GM21737 (cell line): ENCODE data around the gene ID2.
A peak's percentile ranks its signal among the peaks of the same experiment; 100 is the strongest.

ENCODE experiments used
- ATAC-seq: cut with Tn5 transposase; IDR thresholded peaks from one replicate; pipeline ENCODE4 v1.9.1; 2021; ENCODE audit warnings: mild to moderate bottlenecking, moderate library complexity; ENCODE audit not compliant: unreplicated experiment

The ID2 gene

GRCh38 chr2:8667896-8668512 is 13.9 kb upstream of the ID2 start:
- no peak for ATAC-seq

- no peak for ATAC-seq
These were observed 12.6 kb upstream of the ID2 start for GRCh38 chr2:8669157-8669817.

GRCh38 chr2:8670580-8670979 is 11.3 kb upstream of the ID2 start:
- no peak for ATAC-seq

GRCh38 chr2:8671176-8671575 is 10.7 kb upstream of the ID2 start:
- ATAC-seq: no peak

- ATAC-seq: no peak
These were observed 10.1 kb upstream of the ID2 start for GRCh38 chr2:8671802-8672201.

GRCh38 chr2:8672940-8673339 is 8.9 kb upstream of the ID2 start:
- no peak for ATAC-seq

GRCh38 chr2:8673381-8673780 is 8.5 kb upstream of the ID2 start:
- ATAC-seq: no peak

GRCh38 chr2:8674420-8675009 is 7.3 kb upstream of the ID2 start:
- no peak for ATAC-seq

GRCh38 chr2:8675543-8675942 is 6.3 kb upstream of the ID2 start:
- no peak for ATAC-seq

- ATAC-seq: no peak
These were observed 5.5 kb upstream of the ID2 start for GRCh38 chr2:8676191-8676920.

GRCh38 chr2:8676921-8677645 is 4.8 kb upstream of the ID2 start:
- ATAC-seq: no peak

GRCh38 chr2:8677646-8678592 is 3.9 kb upstream of the ID2 start:
- no peak for ATAC-seq

GRCh38 chr2:8678731-8679566 is 2.9 kb upstream of the ID2 start:
- peak; percentile 59 for ATAC-seq

- no peak for ATAC-seq
These were observed 2.4 kb upstream of the ID2 start for GRCh38 chr2:8679567-8679826.

GRCh38 chr2:8679827-8680731 is 1.8 kb upstream of the ID2 start:
- no peak for ATAC-seq

- ATAC-seq: no peak
These were observed 765 bp upstream of the ID2 start for GRCh38 chr2:8680822-8681760.
